Activated effector memory CD4-positive, alpha-beta T cell treated with Interleukin-2 at 50 U/mL for 16 hours (primary cell): ENCODE measurements around the gene KIAA1671.

Experiments
- DNase-seq: peaks from one replicate; pipeline ENCODE4 v3.0.0-alpha.2; 2020

KIAA1671 gene

DNA sequence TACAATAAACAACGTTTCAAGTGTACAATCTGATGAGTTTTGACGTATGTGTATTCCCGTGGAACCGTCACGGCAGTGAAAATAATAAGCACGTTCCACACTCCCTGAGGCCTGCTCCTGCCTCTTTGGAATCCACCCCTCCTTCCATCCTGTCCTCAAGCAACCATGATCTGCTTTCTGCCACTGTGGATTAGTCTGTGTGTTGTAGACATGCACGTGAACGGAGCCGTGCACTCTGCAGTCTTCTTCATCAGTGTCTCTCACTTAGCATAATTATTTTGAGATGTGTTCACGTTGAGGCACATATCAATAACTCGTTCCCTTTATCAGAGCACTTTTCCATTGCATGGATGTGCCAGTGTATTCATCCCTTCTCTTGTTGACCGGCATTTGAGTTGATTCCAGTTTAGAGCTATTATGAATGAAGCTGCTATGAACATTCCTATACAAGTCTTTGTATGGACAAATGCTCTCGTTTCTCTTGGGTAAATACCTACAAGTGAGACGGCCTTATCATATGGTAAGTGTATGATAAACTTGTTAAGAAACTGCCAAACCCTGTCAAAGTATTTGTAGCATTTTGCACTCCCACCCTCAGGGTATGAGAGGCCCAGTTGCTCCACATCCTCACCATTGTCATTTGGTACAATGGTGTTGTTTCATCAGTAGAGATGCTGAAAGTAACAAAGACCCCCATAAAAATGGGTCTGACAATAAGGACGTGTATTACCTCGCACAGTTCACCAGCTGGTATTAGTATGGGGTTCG is 144.3 kb downstream of the KIAA1671 start:
- DNase-seq: no peak

DNA sequence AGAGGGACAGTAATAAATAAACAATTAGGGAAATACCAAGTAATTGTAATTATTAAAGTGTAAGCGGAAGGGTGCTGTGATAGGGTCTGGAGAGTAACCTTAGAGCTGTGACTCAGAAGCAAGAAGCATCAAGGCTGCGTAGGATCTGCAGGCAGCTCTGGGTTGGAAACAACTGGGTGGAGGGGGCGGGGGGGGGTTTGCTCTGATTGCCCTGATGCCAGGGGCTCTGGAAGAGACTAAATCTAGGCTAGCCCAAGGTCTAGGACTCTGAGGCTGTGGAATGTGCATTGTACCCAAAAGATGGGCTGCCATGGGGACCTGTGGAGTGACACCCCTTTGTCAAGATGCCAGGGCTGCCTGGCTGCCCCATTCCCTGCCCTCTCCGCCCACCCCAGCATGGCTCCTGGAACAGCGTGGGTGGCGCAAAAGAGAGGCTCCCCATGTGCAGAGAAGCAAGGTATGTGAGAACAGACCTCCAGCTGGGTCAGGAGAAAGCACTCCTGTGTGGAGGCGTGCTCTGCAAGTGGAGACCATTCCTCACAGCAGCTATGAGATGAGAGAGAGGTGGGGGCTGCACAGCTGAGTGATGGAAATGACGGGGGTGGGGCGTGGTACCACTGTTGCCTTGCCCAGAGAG is 146.0 kb downstream of the KIAA1671 start:
- no peak for DNase-seq

DNA sequence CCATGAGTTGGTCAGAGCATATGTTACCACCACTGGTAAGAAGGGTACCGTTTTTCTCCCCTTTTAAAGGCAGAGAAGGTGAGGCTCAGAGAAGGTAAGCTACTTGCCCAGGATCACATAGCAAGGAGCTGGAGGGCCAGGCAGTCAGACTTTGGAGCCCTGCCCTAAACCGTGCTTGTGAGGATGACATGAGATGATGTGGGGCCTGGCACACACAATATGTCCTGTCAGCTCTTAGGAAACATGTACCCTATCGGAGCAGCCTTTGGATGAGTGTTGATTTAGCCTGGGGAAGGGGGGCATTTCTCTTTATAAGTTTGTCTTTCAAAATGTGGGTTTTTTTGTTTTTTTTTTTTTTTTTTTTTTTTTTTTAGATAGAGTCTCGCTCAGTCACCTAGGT is 146.7 kb downstream of the KIAA1671 start:
- no peak for DNase-seq

DNA sequence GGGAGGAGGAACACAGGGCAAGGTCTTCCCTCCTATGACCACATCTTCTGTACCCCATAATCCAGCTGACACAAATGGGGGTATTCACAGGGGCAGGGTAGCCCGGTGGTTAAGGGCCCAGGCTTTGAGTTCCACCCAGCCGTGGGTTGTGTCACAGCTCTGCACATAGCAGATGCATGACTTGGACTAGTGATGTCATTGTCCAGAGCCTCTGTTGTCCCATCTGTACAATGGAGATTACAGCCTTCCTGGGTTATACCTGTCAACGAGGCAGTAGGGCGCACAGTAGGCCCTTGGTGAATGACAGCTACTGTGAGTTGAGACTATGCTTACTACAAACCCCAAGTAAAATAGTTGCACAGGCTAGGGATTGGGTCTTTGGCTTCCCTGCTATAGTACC is 147.9 kb downstream of the KIAA1671 start:
- no peak for DNase-seq

DNA sequence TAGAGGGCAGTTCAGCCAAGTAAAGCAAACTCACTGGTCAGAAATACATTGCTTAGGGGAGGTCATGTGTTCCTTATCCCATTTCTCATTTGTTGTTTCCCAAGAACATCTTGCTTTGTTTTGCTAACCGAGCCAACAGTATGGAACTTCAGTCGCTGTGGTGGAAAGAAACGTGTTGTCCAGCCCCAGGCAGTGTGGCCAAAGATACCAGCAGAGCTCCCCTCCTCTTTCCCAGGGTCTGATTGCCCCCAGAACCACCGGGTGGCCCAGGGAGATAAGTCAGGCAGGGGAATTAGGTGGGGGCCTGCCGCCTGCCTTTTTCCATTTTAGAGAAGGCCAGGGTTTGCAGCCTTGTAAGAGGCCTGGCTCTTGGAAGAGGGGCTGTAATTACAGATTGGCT is 148.4 kb downstream of the KIAA1671 start:
- DNase-seq: no peak

DNA sequence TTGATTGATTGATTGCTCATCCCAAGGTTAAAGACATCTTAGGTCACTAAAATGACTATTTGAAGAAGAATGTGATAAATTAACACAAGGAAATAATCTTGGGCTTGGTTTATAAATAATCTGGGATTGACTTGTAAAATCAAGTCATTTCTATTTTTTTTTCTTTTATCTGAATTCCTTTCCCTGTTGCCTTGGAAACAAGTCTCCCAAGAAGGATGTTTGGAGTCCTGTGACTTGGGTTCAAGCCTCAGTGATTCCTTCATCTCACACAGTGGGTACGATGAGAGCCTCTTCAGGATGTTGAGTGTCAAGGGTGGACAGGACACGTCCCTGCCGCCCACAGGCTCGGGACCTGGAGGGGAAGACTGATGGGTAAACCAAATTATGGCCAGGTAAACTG is 149.0 kb downstream of the KIAA1671 start:
- DNase-seq: no peak

DNA sequence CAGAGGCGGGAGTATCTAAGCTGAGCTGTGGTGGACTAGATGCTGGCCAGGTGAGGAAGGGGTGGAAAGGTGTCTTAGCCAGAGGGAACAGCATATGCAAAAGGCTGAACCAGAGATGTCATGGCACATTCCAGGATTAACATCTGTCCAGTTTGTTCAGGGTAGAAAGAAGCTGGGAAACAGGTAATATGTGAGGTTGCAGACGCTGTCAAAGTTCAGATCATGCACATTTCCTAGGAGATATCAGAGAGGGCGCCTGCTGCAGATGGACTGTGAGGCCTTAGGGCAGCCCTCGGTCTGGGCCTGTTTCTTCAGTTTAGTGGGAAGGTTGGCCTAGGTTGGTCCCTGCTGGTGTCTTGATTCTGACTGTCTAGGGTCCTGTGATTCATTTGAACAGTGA is 149.5 kb downstream of the KIAA1671 start:
- DNase-seq: no peak

DNA sequence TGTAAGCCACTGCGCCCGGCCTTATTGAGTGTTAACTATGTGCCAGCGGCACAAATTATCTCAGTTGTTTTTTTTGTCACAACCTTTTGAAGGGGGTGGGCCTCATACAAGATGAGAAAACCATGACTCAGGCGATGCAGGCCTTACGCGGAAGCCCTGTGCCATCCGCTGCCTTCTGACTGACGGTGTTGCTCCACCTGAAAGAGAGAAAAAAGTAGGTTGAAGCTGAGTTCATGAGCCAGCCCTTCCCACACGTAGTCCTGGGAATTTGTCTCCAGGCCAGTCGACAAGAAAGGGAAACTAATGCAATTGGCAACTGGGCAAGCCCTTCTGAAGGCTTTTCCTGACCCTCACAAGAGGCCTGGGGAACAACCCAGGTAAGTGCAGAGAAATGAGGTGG is 150.2 kb downstream of the KIAA1671 start:
- DNase-seq: no peak

DNA sequence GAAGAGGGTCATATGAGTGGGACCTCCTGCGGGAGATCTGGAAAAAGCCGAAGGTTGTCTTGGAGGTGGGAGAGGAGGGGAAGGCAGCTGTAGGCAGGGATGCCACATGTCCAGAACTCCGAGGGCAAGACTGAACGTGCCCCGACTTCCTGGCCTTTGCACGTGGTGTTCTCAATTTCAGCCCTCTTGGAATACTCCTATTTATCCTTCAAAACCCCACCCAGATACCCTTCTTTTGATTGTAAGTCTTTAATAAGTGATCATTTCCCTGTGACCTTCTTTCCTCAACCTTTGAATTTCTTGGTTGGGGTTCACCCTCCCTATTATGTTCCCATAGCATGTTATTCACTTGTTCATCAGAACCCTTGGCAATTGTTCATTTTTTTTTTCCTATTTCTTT is 151.9 kb downstream of the KIAA1671 start:
- no peak for DNase-seq

DNA sequence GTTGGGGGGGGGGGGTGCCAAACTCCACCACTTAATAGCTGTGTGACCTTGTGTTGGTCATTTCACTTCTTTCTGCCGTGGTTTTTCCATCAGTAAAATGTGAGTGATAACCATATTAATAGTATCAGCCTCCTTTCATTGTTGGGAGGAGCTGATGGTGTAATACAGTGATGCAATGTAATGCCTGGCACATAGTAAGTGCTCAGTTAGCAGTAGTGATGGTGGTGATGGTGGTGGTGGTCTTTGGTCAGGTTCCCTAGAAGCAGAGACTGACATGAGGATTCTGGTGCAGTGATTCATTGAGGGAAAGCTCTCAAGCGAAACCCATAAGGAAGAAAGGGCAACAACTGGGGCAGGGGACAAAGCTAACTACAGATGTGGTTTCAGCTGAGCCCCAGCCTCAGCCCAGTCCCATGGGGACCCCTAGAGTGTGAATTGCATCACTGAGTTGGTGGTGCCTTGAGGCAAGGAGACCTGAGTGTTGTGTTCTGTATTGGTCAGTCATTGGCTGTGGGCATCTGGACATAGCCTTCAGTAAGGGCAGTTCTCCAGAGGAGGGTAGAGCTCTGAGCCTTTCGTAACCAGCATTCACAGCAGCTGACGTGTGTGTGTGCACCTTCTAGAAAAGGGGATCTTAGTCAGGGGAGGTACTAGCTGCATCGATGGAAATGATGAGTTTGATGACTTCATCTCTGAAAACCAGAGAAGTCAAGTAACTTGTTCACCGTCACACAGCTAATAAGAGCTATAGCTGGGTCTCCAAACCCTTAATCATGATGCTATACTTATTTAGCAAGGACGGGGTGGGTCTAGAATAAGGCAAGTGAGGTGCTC is 153.5 kb downstream of the KIAA1671 start:
- no peak for DNase-seq

DNA sequence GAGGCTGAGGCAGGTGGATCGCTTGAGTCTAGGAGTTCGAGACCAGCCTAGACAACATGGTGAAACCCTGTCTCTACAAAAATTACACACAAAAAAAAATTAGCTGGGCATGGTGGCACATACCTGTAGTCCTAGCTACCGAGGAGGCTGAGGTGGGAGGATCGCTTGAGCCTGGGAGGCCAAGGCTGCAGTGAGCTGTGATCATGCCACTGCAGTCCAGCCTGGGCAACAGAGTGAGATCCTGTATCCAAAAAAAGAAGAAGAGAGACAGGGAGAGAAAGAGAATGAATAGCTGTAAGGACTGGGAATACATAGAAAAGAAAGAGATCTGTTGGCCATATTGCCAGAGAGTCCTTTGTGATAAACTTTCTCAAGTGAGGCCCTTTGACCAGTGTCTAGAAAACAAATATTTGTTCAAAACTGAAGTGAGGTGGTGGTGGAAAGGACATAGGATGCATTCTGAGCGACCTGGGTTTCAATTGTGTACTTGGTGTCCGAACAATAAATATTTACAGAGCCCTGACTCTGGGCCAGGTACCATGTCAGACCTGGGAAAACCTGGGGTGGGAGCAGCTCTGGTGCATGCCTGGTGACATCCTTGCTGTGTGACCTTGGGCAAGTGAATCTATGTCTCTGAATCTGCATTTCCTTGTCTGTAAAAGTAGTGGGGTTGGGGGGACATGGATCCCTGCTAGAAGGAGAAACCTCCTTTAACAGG is 157.5 kb downstream of the KIAA1671 start:
- no peak for DNase-seq

DNA sequence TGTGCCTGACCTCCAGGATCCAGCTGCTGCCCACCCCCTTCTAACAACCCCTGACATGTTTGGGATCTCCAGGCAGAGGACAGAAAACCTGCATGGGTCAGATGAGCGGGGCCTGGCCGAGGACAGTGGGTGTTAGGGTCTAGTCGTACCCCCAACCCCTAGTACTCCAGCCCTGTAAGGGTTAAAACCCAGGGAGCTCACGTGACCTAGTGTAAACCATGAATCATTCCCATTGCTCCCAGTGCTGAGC is 158.0 kb downstream of the KIAA1671 start:
- DNase-seq: no peak

DNA sequence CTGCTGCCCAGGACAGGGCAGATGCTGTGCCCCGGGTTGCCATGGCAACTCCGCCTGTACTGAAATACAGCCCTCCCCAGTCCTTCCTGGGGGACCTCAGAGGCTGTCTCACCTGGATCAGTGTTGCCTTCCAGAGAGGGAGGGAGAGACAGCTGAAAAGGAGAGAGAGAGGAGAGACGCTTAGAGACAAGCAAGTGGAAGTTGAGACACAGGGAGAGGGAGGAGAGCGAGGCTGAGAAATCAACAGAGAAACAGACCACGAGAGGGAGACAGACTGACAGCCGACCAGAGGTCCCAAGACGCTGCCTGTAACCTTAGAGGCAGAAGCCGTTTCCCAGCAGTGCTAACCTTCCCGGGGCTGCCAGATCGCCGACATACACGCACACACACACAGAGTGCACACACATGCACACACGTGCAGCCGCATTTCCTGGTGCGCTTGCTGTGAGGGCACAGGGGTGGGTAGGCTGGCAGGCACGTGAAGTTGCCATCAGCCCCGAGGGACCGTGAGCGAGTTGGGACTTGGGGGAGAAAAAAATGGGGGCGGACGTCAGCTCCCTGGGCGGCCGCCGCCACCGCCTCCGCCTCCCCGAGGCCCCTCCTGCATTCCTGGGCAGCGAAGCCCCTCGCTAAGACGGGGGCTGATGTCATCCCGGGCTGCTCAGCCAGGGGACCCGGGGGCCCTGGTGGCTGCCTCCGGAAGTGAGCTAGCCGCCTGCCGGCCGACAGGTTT is 158.5 kb downstream of the KIAA1671 start:
- DNase-seq: peak; percentile 35

DNA sequence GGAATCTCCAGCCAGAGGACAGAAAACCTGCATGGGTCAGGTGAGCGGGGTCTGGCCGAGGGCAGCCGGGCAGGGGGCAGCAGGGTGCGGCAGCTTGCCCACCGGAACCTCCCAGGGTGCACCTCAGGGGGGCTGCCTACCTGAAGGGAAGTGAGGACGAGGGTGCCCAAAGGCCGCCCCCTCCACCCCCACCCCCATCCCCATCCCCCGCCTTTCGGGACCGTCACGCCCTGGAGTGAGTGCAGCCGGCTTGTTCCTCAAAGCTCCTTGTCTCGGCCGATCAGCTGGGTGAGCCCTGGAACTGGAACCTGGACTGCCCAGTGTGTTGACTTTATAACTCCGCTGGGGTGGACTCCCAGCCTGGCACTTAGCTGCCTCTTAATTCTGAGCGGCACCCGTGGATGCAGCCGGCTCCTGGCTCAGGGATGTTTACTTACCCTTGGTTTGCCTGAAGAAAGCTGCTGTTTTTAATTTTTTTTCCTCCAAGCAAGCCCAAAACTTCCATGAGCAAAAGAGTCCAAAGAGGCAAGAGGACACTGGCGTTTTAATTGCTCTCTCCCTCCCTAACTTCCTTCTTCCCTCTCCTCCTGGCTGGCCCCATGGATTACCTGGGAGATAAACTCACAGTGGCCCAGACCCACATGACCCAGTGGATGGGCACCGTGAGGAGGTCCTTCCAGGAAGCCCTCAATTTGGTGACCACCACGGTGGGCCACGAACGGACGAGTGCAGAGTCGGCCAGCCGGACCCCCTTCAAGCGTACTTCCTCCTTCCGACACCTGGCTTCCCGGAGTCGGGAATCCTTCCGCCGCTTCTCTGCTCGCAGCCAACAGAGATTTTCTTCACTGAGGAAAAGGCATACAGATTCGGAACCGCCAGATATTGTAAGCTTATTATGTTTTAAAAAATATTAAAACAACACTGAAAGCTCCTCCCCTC is 159.3 kb downstream of the KIAA1671 start:
- DNase-seq: no peak

DNA sequence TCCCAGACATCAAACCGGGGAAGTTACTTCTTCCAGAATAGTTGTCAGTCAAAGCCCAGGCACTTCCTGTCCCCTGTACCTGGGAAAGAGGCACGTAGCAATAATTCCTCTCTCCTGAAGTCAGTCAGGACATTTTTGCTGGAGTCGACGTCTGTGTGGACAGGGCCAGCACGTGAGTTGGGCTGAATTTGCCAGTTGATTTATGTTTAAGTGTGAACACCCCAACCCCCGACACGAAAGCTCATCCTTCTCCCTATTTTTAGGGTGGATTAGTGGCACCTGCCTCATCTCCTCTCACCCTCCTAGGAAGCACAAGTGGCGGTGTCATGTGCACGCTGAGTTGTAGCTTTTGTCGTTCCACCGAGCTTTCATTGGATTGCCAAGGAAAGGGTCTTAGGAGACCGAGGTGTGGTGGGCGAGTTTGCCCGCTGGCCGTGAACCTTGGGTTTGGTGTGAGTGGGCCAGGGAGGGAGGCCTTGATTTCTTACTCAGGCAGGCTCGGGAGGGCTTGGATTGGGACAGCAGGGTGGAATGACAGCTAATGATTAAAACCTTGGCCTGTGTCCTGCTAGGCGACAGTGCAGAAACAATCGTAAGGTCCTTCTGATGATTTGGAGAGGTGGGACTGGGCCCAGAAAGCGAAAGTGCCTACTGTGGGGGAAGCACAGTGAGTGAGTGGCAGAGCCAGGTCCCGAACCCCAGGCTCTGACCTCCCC is 160.2 kb downstream of the KIAA1671 start:
- no peak for DNase-seq

DNA sequence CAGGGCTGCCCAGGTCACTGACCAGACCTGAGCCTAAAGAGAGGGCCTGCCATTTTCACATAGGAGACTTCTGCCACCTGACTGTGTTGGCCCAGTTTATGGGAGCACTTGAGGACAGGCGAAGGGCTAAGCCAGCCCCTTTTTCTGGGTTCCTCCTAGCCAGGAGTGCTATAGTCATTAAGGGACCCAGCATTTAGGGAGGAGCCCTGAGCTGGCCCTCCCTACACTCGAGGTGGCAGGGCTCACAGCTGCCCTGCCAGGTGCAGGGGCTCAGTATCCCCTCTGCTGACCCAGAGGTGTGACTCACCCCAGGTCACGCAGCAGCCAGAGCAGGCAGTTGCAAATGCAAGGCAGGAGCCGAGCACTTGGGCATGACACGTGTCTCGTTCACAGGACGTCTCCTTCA is 160.8 kb downstream of the KIAA1671 start:
- no peak for DNase-seq

DNA sequence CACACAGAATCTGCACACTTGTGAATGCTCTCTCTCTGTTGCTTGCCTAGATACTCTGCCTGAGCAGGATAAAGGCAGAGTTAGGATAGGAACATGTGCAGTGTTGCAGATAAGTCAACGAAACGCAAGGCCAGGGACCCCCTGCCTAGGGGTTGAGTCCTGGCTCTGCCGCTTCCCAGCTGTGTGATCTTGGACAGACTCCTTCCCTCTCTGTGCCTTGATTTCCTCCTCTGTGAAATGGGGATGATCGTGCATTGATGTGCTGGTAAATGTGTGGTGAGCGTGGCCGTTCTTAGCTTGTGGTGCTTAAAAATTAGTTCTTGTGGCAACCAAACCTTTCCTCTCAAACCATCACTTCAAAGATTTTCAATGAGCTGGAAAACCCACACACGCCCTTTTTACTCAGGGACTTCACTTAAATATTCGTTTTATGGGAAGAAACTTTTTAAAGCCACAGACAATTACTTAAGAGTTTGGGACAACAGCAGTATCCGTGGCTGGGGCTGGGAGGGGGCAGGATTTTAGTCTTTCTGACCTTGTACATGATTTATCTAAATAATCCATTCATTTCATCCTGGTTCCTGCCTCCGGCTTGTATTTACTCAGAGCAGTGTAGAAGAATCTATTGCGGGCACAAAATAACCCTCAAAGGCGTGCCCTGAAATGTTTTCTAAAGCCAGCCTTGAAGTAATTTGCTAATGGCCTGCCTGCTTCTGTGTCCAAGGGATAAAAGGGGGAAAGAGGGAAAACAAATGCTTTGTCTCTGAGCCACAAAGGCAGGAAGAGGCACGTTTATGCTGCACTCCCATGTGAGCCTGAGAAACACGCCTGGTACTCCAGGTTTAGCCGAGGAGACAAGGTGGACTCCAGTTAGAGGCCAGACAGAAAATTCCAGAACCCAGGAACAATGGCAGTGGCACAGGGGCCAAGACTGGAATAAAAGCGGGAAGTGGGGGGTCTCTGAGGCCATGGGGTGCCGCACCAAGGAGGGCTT is 162.2 kb downstream of the KIAA1671 start:
- no peak for DNase-seq

DNA sequence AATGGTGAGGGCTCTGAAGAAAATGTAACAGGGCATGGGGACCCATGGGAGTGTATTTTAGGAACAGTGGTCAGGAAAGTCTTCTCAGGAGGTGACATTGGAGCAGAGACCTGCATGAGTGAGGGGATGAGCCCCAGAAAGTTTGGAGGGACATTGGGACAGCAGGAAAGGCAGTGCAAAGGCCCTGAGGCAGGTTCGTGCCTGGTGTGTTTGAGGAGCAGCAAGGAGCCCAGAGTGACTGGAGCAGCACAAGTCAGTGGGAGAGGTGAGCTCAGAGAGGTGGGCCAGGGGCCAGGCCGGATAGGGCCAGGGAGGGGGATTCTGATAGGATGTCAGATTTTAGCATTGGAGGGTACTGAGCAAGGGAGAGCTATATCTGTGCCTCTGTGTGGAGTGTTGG is 167.1 kb downstream of the KIAA1671 start:
- no peak for DNase-seq

DNA sequence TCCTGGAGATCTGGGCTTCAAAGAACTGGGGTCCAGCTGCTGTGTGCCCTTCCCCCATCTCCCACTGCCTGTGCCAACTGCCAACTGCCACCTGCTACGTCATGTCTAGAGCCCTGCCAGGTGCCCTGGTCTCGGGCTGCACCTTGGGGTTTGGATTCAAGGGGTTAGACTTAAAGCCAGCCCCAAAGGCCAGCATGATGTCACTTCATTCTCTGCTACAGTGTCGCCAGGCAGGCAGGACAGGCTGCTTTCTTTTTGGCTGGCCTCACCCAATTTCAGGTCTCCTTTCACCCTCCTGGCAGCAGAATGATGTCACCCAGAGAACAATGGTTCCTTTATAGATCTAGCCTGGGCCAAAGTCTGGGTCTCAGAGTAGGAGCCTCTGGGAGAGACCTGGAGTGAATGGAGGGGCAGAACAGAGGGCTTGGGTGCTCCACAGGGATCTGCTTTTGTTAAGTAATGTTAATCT is 167.6 kb downstream of the KIAA1671 start:
- no peak for DNase-seq
